Measurements from ENCODE around the gene SLC26A1. TPM values are rescaled to one million over a fixed set of nuclear protein-coding genes. Genes with fewer than 3 reads are reported as not detected.

SLC26A1 gene
- total and polyA plus RNA-seq, 2 experiments from 2014 or later = 0.77 to 6.3 TPM

DNA sequence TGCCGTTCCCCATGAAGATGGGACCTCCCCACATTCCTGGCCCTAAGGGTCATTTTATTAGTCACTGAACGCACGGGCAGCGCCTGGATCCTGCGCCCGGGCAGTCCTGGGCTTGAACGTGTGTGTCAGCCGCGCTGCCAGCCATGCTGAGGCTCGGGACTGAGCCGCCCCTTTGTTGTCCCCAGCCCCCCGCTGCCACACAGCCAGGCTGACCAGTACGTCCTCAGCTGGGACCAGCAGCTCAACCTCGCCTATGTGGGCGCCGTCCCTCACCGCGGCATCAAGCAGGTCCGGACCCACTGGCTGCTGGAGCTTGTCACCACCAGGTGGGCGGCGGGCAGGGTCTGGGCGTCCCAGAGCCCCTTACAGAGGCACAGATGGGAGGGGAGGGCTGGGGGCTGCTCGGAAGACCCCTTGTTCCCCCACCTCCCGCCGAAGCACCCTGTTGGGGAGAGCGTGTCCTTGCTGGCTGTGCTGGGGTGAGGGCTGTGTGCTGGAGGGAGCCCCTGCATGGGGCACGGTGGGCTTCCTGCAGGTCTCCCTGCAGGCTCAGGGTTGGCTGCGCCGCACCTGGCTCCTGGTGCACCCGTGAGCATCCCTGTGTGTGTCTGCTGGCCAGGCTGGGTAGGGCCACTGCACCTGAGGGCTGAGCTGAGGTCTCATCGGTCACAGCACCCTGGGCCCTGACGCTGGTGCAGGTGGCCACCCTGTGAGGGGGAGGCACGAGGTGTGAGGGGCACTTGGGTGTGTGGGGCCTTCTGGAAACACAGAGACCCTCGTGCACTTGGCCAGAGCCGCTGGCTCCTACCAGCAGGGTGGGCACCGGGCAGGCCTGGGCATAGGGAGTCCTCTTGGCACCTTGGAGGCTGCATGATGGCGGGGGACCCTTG is 5.3 kb downstream of the SLC26A1 start:
- TF ChIP-seq, protein P1, sequence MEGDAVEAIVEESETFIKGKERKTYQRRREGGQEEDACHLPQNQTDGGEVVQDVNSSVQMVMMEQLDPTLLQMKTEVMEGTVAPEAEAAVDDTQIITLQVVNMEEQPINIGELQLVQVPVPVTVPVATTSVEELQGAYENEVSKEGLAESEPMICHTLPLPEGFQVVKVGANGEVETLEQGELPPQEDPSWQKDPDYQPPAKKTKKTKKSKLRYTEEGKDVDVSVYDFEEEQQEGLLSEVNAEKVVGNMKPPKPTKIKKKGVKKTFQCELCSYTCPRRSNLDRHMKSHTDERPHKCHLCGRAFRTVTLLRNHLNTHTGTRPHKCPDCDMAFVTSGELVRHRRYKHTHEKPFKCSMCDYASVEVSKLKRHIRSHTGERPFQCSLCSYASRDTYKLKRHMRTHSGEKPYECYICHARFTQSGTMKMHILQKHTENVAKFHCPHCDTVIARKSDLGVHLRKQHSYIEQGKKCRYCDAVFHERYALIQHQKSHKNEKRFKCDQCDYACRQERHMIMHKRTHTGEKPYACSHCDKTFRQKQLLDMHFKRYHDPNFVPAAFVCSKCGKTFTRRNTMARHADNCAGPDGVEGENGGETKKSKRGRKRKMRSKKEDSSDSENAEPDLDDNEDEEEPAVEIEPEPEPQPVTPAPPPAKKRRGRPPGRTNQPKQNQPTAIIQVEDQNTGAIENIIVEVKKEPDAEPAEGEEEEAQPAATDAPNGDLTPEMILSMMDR (IDR thresholded peaks at IDR 0.05; ENCODE audit: low read depth, low read length) = no peak
- Histone ChIP-seq H3K4me3 (peak overlapping the region; percentile 46), H3K9me3 (ENCODE audit: low read depth) (no peaks in the 10 kb centered on the region), H3K36me3 (no peaks in the 10 kb centered on the region), H3K4me1 (ENCODE audit: low read depth) (peaks cover 11% of the 10 kb centered on the region), H3K27me3 (no peaks in the 10 kb centered on the region), H3K27ac (no peak overlapping the region)
- DNase-seq (ENCODE audit: low read depth in 1 of 2, low spot score in 1 of 2) = no peak

DNA sequence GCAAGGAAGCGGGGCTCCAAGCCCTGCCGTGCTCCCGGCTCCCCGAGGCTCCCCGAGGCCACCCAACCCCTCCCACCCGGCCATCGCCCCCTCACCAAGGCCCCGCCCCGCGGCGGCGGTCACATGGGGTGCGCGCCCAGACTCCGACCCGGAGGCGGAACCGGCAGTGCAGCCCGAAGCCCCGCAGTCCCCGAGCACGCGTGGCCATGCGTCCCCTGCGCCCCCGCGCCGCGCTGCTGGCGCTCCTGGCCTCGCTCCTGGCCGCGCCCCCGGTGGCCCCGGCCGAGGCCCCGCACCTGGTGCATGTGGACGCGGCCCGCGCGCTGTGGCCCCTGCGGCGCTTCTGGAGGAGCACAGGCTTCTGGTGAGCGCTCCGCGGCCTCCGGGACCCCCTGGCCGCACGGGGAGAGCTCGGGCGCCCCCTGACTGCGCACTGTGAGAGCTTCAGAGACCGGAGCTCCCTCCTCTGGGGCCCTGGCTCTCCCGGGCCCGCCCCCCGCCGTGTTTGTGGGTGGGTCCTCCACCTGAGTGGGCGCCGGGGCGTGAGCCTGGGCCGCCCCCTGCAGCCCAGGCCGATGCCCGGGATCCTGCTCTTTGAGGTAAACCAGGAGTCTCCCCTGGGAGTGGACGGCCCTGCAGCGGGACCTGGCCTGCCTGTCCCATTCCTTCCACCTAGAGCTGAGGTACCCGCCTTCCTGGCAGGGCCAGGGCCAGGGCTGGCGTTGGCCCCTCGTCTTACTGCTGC is 6.2 kb downstream of the SLC26A1 start, which contains the start of gene IDUA:
TSS of gene IDUA (plus strand) at position 166 of the 745 bp plus-strand sequence. CDS start at position 207, 41 bp downstream.
- TF ChIP-seq, protein P1 (IDR thresholded peaks at IDR 0.05; ENCODE audit: low read depth, low read length) = peak; percentile 55
- H3K27me3 ChIP-seq = no peaks in the 10 kb centered on the region
- peaks cover 11% of the 10 kb centered on the region for H3K4me1 ChIP-seq (ENCODE audit: low read depth)
- H3K36me3 ChIP-seq = no peaks in the 10 kb centered on the region
- peak; percentile 74 to 93 for DNase-seq (ENCODE audit: low read depth in 1 of 2, low spot score in 1 of 2)
- no peaks in the 10 kb centered on the region for H3K9me3 ChIP-seq (ENCODE audit: low read depth)
- peak within 1 kb of the TSS; percentile 46 for H3K4me3 ChIP-seq
- H3K27ac ChIP-seq = peak within 1 kb of the TSS; percentile 44

DNA sequence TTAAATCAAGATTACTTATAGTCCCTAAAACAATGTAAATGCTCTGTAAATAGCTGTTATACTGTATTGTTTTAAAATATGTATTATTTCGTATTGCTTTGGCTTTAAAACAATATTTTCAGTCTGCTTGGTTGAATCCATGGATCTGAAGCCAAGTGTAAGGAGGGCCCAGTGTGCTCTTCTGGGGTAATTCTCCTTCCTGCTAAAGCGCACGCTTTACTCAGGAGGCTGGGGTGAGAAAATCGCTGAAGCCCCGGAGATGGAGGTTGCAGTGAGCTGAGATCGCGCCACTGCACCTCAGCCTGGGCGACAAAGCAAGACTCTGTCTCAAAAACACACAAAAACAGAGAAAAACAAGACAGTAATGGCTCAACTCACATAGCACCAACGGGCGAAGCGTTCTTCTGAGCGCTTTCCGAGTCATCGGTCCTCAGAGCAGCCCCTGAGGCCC is 6.8 kb downstream of the SLC26A1 start:
- DNase-seq (ENCODE audit: low read depth in 1 of 2, low spot score in 1 of 2) = no peak
- Histone ChIP-seq H3K4me3 (peak overlapping the region; percentile 46), H3K27me3 (no peaks in the 10 kb centered on the region), H3K9me3 (ENCODE audit: low read depth) (no peaks in the 10 kb centered on the region), H3K27ac (peak overlapping the region; percentile 44), H3K36me3 (no peaks in the 10 kb centered on the region), H3K4me1 (ENCODE audit: low read depth) (peaks cover 11% of the 10 kb centered on the region)
- TF ChIP-seq, protein P1 (IDR thresholded peaks at IDR 0.05; ENCODE audit: low read depth, low read length) = no peak

DNA sequence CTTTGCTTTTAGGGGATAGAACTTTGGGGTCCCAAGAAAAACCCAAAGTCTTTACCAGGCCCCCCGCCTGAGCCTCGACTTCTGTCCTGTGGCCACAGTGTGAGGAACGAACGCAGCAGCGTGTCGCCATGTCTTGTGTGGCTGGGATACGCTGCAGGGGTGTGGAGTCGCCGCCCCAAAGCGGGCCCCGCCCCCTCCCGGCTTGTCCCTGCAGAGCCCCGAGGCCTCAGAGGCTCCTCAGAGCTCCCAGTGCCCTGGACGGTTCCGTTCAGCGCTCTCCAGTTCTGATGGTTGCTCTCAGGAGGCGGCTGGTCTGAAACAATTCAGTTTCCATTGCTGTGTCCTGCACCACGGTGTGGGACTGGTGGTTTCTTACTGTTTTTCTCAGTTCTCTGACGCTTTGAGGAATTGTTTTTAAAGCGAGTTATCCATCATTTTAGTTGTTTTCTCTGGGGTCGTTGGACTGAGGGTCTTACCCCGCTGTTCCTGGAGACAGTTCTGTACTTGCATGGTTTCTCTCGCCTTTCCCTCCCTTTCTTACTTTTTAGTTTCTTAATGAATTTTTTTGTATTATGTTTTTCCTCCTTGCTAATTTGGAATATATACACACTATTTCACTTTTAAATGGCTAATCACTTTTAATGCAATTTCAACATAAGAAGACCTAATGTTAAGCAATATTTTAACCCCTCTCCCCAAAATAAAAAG is 7.9 kb downstream of the SLC26A1 start:
- TF ChIP-seq, protein P1 (IDR thresholded peaks at IDR 0.05; ENCODE audit: low read depth, low read length) = no peak
- Histone ChIP-seq H3K27ac (no peak overlapping the region), H3K9me3 (ENCODE audit: low read depth) (no peaks in the 10 kb centered on the region), H3K27me3 (no peaks in the 10 kb centered on the region), H3K4me1 (ENCODE audit: low read depth) (peaks cover 11% of the 10 kb centered on the region), H3K36me3 (no peaks in the 10 kb centered on the region), H3K4me3 (no peak overlapping the region)
- peak; percentile 53 to 69 for DNase-seq (ENCODE audit: low read depth in 1 of 2, low spot score in 1 of 2)
